HepG2 (cell line): ENCODE results near the gene GSPT1. TPM values are rescaled to one million over a fixed set of nuclear protein-coding genes. Genes with fewer than 3 reads are reported as not detected.

Source experiments
- ARNTL ChIP-seq: sonication (generic); formaldehyde crosslinking; IDR thresholded peaks from 2 replicates; pipeline ENCODE4 v1.4.0; 2020; ENCODE audit warnings: mild to moderate bottlenecking, missing genetic modification reagents
- CEBPB ChIP-seq: IDR thresholded peaks from 2 replicates; pipeline ENCODE4 v1.6.1; 2011; ENCODE audit warnings: low read depth, low read length, improper control_type of control experiment, borderline replicate concordance
- GFI1 ChIP-seq: sonication (generic); formaldehyde crosslinking; IDR thresholded peaks from 2 replicates; pipeline ENCODE4 v1.5.0; 2020; ENCODE audit warnings: missing genetic modification reagents, mild to moderate bottlenecking, borderline replicate concordance
- JUNB ChIP-seq: sonication (generic); formaldehyde crosslinking; IDR thresholded peaks from 2 replicates; pipeline ENCODE4 v1.8.0; 2022; ENCODE audit warnings: missing genetic modification reagents, mild to moderate bottlenecking, borderline replicate concordance
- MIER3 ChIP-seq: IDR thresholded peaks from 2 replicates; pipeline ENCODE4 v1.6.1; 2016; ENCODE audit warnings: missing compliant biosample characterization, borderline replicate concordance
- NPAS2 ChIP-seq: sonication (generic); formaldehyde crosslinking; IDR thresholded peaks from 2 replicates; pipeline ENCODE4 v1.8.0; 2022; ENCODE audit warnings: mild to moderate bottlenecking, missing genetic modification reagents, borderline replicate concordance
- NR1H2 ChIP-seq: sonication (generic); formaldehyde crosslinking; IDR thresholded peaks from 2 replicates; pipeline ENCODE4 v1.8.1; 2022; ENCODE audit warnings: low read depth, missing genetic modification reagents, borderline replicate concordance
- SOX5 ChIP-seq: IDR thresholded peaks from 2 replicates; pipeline ENCODE4 v1.6.1; 2016; ENCODE audit warnings: borderline replicate concordance
- ZC3H13 ChIP-seq: sonication (generic); formaldehyde crosslinking; IDR thresholded peaks from 2 replicates; pipeline ENCODE4 v1.8.1; 2023; ENCODE audit warnings: mild to moderate bottlenecking, missing genetic modification reagents, moderate library complexity
- ZFP36L1 ChIP-seq: sonication (generic); formaldehyde crosslinking; IDR thresholded peaks from 2 replicates; pipeline ENCODE4 v1.8.0; 2022; ENCODE audit warnings: mild to moderate bottlenecking, missing genetic modification reagents, moderate library complexity
- ZNF136 ChIP-seq: sonication (generic); formaldehyde crosslinking; IDR thresholded peaks from 2 replicates; pipeline ENCODE4 v1.8.1; 2022; ENCODE audit warnings: low read depth, mild to moderate bottlenecking, moderate library complexity, missing genetic modification reagents
- ZNF430 ChIP-seq: sonication (generic); formaldehyde crosslinking; IDR thresholded peaks from 2 replicates; pipeline ENCODE4 v1.9.0; 2021; ENCODE audit warnings: mild to moderate bottlenecking, missing genetic modification reagents
- ZNF451 ChIP-seq: sonication (generic); formaldehyde crosslinking; IDR thresholded peaks from 2 replicates; pipeline ENCODE4 v1.5.0; 2020; ENCODE audit warnings: mild to moderate bottlenecking, missing genetic modification reagents
- ZNF496 ChIP-seq: sonication (generic); formaldehyde crosslinking; IDR thresholded peaks from 2 replicates; pipeline ENCODE4 v1.8.1; 2023; ENCODE audit warnings: mild to moderate bottlenecking, moderate library complexity, missing genetic modification reagents; ENCODE audit not compliant: insufficient replicate concordance
- ZNF772 ChIP-seq: sonication (generic); formaldehyde crosslinking; IDR thresholded peaks from 2 replicates; pipeline ENCODE4 v1.5.0; 2020; ENCODE audit warnings: mild to moderate bottlenecking, missing genetic modification reagents
- ZNF782 ChIP-seq: sonication (generic); formaldehyde crosslinking; IDR thresholded peaks from 2 replicates; pipeline ENCODE4 v1.4.0; 2020; ENCODE audit warnings: missing genetic modification reagents, mild to moderate bottlenecking, borderline replicate concordance
- polyA plus RNA-seq, 8 experiments: library from polyadenylated mRNA; depleted of rRNA in 3 of 8; stranded (reverse) in 7 of 8; unstranded in 1 of 8; fragments of >200 nt; fragmentation: Illumina TruSeq in 4 of 8; extraction: Trizol in 4 of 8; gene quantifications; 2 replicates each; pipeline versions ENCODE4 v1.2.1 to v1.2.3, GENCODE V29; 2011 to 2016; ENCODE audit warnings: low read depth in 4 of 8, missing spikeins in 1 of 8, mixed read lengths in 1 of 8; ENCODE audit not compliant: insufficient read depth in 1 of 8
- total RNA-seq, 5 experiments: library from RNA; depleted of rRNA; stranded (reverse); fragments of >200 nt; fragmentation: Illumina TruSeq; extraction: Trizol; gene quantifications; 2 replicates each; pipeline ENCODE4 v1.2.3, GENCODE V29; 2016; ENCODE audit warnings: low read depth in 1 of 5
- TF ChIP-seq, protein P1 (sequence below): sonication (generic); formaldehyde crosslinking; IDR thresholded peaks from 2 replicates; pipeline ENCODE4 v1.5.0; 2020; ENCODE audit warnings: missing genetic modification reagents
- TF ChIP-seq, protein P2 (sequence below): sonication (generic); formaldehyde crosslinking; IDR thresholded peaks from 2 replicates; pipeline ENCODE4 v1.8.0; 2022; ENCODE audit warnings: missing genetic modification reagents, mild to moderate bottlenecking, borderline replicate concordance
- TF ChIP-seq, protein P3 (sequence below): sonication (generic); formaldehyde crosslinking; IDR thresholded peaks from 2 replicates; pipeline ENCODE4 v1.5.1; 2020; ENCODE audit warnings: mild to moderate bottlenecking, missing genetic modification reagents, moderate library complexity
- TF ChIP-seq, protein P4 (sequence below): sonication (generic); formaldehyde crosslinking; IDR thresholded peaks from 2 replicates; pipeline ENCODE4 v1.4.0; 2020; ENCODE audit warnings: missing genetic modification reagents, borderline replicate concordance

GSPT1 gene
- total and polyA plus RNA-seq, 2 of the 13 experiments (the other 11 are each of a cell fraction or from before 2014, with no cell fraction given) = 120 to 316 TPM

DNA sequence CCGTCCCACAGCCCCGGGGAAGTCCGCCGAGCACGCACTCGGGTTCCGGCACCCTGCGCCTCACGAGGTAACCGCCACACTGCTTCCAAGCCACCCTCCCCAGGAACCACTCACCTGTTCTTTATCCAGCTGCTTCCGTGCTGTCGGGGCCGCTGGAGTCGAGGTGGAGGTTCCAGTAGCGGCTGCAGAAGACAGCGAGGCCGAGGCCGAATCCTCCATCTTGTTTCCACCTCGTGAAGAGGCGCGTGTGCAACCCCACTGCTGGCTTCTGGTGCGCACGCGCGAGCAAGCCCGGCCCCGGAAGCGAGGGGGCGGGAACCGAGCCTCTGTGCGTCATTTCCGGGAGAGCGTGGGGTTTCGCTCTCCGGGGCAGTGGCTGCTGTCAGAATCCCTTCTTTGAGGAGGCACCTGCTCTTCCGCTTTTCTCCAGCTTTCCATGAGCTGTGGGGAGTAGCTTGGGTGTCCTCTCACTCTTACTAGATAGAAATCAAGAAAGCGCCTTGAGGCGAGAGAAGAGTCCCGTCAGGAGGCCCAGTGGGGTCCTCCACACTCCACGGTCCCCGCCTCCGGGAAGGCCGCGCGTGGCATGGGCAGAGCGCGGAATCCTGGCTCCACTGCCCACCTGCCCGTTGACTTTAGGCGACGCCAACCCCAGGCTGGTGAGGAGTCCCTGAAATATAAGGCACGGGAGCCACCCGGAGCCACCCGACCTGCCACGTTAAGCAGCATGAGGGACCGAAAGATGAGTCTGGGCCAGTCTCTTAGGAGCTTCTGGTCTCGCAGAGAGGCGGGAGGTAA, 64.3 kb downstream of the GSPT1 start, which contains the start of gene RSL1D1 (continued):
- peak; percentile 84 for TF ChIP-seq ZC3H13 (CRISPR knock-in tag)
- TF ChIP-seq SOX5 (CRISPR knock-in tag) = no peak; the same call in 1 of the 2 replicates
- TF ChIP-seq, protein P1, sequence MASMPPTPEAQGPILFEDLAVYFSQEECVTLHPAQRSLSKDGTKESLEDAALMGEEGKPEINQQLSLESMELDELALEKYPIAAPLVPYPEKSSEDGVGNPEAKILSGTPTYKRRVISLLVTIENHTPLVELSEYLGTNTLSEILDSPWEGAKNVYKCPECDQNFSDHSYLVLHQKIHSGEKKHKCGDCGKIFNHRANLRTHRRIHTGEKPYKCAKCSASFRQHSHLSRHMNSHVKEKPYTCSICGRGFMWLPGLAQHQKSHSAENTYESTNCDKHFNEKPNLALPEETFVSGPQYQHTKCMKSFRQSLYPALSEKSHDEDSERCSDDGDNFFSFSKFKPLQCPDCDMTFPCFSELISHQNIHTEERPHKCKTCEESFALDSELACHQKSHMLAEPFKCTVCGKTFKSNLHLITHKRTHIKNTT = 0 out of 2 replicates have a peak, but pooled peaks have one; percentile 65
- TF ChIP-seq, protein P2, sequence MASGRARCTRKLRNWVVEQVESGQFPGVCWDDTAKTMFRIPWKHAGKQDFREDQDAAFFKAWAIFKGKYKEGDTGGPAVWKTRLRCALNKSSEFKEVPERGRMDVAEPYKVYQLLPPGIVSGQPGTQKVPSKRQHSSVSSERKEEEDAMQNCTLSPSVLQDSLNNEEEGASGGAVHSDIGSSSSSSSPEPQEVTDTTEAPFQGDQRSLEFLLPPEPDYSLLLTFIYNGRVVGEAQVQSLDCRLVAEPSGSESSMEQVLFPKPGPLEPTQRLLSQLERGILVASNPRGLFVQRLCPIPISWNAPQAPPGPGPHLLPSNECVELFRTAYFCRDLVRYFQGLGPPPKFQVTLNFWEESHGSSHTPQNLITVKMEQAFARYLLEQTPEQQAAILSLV (CRISPR knock-in tag) = peak; percentile 93
- peak; percentile 92; the same call in 1 of the 2 replicates for TF ChIP-seq ZNF136
- TF ChIP-seq JUNB (CRISPR knock-in tag) = no peak
- TF ChIP-seq CEBPB = peak; percentile 64; the same call in 1 of the 2 replicates
- TF ChIP-seq ZNF782 (CRISPR knock-in tag) = peak; percentile 88
- peak; percentile 11; the same call in 1 of the 2 replicates for TF ChIP-seq ZFP36L1
- TF ChIP-seq NR1H2 = no peak
- TF ChIP-seq GFI1 (CRISPR knock-in tag) = peak; percentile 75; the same call in 1 of the 2 replicates
- no peak for TF ChIP-seq ZNF496 (CRISPR knock-in tag)
- TF ChIP-seq, protein P3, sequence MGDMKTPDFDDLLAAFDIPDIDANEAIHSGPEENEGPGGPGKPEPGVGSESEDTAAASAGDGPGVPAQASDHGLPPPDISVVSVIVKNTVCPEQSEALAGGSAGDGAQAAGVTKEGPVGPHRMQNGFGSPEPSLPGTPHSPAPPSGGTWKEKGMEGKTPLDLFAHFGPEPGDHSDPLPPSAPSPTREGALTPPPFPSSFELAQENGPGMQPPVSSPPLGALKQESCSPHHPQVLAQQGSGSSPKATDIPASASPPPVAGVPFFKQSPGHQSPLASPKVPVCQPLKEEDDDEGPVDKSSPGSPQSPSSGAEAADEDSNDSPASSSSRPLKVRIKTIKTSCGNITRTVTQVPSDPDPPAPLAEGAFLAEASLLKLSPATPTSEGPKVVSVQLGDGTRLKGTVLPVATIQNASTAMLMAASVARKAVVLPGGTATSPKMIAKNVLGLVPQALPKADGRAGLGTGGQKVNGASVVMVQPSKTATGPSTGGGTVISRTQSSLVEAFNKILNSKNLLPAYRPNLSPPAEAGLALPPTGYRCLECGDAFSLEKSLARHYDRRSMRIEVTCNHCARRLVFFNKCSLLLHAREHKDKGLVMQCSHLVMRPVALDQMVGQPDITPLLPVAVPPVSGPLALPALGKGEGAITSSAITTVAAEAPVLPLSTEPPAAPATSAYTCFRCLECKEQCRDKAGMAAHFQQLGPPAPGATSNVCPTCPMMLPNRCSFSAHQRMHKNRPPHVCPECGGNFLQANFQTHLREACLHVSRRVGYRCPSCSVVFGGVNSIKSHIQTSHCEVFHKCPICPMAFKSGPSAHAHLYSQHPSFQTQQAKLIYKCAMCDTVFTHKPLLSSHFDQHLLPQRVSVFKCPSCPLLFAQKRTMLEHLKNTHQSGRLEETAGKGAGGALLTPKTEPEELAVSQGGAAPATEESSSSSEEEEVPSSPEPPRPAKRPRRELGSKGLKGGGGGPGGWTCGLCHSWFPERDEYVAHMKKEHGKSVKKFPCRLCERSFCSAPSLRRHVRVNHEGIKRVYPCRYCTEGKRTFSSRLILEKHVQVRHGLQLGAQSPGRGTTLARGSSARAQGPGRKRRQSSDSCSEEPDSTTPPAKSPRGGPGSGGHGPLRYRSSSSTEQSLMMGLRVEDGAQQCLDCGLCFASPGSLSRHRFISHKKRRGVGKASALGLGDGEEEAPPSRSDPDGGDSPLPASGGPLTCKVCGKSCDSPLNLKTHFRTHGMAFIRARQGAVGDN (CRISPR knock-in tag) = peak; percentile 95
- TF ChIP-seq NPAS2 (CRISPR knock-in tag) = no peak
- peak; percentile 97 for TF ChIP-seq ZNF451 (CRISPR knock-in tag)
- peak; percentile 76 for TF ChIP-seq ZNF772
- TF ChIP-seq, protein P4, sequence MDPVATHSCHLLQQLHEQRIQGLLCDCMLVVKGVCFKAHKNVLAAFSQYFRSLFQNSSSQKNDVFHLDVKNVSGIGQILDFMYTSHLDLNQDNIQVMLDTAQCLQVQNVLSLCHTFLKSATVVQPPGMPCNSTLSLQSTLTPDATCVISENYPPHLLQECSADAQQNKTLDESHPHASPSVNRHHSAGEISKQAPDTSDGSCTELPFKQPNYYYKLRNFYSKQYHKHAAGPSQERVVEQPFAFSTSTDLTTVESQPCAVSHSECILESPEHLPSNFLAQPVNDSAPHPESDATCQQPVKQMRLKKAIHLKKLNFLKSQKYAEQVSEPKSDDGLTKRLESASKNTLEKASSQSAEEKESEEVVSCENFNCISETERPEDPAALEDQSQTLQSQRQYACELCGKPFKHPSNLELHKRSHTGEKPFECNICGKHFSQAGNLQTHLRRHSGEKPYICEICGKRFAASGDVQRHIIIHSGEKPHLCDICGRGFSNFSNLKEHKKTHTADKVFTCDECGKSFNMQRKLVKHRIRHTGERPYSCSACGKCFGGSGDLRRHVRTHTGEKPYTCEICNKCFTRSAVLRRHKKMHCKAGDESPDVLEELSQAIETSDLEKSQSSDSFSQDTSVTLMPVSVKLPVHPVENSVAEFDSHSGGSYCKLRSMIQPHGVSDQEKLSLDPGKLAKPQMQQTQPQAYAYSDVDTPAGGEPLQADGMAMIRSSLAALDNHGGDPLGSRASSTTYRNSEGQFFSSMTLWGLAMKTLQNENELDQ (CRISPR knock-in tag) = no peak
- TF ChIP-seq MIER3 = peak; percentile 80; the same call in 1 of the 2 replicates
- peak; percentile 96 for TF ChIP-seq ARNTL
- TF ChIP-seq ZNF430 (CRISPR knock-in tag) = peak; percentile 95
